NB4 (cell line): ENCODE measurements around the gene NIP7.

Source experiments
- DNase-seq: peaks from one replicate; pipeline ENCODE4 v3.0.0; 2010; ENCODE audit warnings: low read depth
- H3K4me3 ChIP-seq: one replicate; pipeline ENCODE4 v1.5.1; 2011; ENCODE audit warnings: mild to moderate bottlenecking, low read depth, low read length, moderate library complexity
- MYC ChIP-seq: IDR thresholded peaks from 2 replicates; pipeline ENCODE4 v1.6.1; 2011; ENCODE audit warnings: low read depth, low read length
- POLR2A ChIP-seq: IDR thresholded peaks from 2 replicates; pipeline ENCODE4 v1.6.1; 2011; ENCODE audit warnings: mild to moderate bottlenecking; ENCODE audit not compliant: insufficient read length; ENCODE audit errors: extremely low read depth
- TF ChIP-seq, protein P1 (sequence below): IDR thresholded peaks from one replicate; pipeline ENCODE4 v1.5.1; 2012; ENCODE audit warnings: low read depth, low read length
- TF ChIP-seq, protein P2 (sequence below): IDR thresholded peaks from 2 replicates; pipeline ENCODE4 v1.6.1; 2011; ENCODE audit warnings: low read depth, low read length

Gene NIP7

DNA sequence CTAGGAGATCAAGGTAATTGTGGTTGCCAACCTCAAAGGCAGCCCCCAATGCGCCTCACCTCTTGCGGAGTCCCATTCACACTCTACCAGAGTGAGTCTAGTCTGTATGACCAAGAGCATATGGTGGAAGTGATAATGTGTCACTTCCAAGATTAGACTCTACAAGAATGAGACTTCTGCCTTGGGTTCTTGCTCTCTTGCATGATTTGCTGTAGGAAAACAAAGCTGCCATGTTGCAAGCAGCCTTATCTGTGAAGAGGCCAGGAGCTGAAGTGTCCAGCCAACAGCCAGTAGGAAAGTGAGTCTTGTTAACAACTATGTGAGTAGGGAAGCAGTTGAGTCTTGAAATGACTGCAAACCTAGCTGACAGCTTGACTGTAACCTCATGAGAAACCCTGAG, 42.8 kb downstream of the NIP7 start:
- TF ChIP-seq, protein P1, sequence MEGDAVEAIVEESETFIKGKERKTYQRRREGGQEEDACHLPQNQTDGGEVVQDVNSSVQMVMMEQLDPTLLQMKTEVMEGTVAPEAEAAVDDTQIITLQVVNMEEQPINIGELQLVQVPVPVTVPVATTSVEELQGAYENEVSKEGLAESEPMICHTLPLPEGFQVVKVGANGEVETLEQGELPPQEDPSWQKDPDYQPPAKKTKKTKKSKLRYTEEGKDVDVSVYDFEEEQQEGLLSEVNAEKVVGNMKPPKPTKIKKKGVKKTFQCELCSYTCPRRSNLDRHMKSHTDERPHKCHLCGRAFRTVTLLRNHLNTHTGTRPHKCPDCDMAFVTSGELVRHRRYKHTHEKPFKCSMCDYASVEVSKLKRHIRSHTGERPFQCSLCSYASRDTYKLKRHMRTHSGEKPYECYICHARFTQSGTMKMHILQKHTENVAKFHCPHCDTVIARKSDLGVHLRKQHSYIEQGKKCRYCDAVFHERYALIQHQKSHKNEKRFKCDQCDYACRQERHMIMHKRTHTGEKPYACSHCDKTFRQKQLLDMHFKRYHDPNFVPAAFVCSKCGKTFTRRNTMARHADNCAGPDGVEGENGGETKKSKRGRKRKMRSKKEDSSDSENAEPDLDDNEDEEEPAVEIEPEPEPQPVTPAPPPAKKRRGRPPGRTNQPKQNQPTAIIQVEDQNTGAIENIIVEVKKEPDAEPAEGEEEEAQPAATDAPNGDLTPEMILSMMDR = no peak
- TF ChIP-seq, protein P2, sequence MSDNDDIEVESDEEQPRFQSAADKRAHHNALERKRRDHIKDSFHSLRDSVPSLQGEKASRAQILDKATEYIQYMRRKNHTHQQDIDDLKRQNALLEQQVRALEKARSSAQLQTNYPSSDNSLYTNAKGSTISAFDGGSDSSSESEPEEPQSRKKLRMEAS = no peak
- TF ChIP-seq POLR2A (no peak), MYC (no peak)
- DNase-seq = no peak

DNA sequence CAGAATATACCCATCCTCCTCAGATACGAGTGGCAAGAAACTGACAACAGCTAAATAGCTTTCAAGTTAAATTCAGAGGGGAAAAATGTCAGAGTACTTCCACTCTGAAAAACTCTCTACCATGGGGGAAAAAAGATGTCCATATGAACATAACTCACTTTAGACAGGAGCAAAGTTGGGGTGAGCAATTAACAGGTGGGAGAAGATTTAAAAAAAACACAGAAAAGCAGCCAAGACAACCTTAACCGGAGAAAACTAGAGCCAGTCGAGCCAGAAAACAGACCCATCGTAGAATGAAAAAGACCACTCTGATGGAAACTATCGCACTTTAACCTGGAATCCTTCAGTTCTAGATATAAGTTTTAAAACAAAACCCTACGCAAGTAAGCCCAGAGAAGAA, 45.4 kb downstream of the NIP7 start:
- peak overlapping the region; percentile 100 for H3K4me3 ChIP-seq
- no peak for DNase-seq
- TF ChIP-seq, protein P2 = no peak
- TF ChIP-seq, protein P1 = no peak
- no peak for TF ChIP-seq POLR2A
- no peak for TF ChIP-seq MYC

More for the DNA sequence above, 42.8 kb downstream of the NIP7 start:
- H3K4me3 ChIP-seq = no peak overlapping the region

DNA sequence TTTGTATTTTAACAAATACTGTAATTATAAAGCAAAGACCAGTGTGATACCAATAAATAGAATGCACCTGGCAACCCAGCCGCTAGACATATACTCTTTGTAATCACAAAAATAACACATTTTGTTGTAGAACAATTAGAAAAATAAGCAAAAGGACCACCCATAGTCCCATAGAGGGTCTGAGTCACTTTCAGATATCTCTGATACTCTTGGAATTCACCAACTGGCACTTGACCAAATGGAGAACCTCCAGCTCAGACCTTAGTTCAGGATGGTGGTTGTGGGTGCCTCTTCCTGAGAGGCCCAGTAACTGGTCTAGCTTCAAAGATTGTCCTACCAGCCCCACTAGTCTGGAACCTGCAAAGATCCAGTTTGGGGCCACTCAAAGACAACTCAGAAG, 47.0 kb downstream of the NIP7 start:
- DNase-seq = no peak
- TF ChIP-seq MYC (no peak), POLR2A (no peak)
- TF ChIP-seq, protein P2 = no peak
- TF ChIP-seq, protein P1 = no peak
- H3K4me3 ChIP-seq = peak overlapping the region; percentile 65
